ENCODE data around the gene OTP.
A peak's percentile ranks its signal among the peaks of the same experiment; 100 is the strongest.

The OTP gene

DNA sequence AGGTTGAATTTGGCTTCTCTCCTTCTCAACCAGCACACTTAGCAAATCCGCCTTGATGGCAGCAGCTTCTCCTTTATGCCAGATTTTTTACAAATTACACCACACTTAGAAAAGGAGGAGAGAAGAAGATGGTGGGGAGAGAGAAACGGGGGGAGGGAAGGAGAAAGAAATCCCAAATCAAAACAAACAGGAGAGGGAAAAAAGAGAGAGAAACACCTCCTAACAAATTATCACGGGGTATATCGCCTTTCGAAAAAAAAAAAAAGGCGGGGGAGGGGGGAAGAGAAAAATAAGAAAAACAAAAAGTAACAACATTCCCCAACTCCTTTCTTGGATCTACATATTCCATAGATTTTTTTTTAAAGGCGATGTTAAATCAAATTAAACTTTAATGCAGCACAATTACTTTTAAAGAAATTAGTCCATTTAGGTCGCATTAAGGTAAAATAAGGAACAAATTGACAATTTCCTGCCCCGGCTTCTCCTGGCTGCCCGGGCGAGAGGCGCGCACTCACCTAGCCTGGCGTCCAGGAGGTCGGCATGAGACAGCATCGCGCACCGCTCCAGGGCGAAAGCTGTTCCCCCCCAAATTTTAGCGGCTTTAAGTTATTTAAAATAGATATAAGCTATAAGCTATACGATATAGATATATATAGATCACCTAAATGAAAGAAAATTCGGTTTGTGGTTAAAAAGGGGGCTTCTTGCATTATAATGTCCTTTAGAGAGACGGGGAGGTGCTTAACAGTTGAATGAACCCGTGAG lies at the start of gene OTP:
Gene OTP, minus strand, starts transcription at position 716 of the 765 bp plus-strand sequence. Its CDS starts 164 bp downstream, at position 552.
- Mint-ChIP-seq H3K4me1 (peaks cover 16% of the 10 kb centered on the region), H3K9me3 (peaks cover 14% of the 10 kb centered on the region), H3K27ac (peak within 1 kb of the TSS; percentile 5), H3K36me3 (ENCODE audit: low read depth) (peaks cover 10% of the 10 kb centered on the region), H3K27me3 (peaks cover 85% of the 10 kb centered on the region), H3K4me3 (no peak within 1 kb of the TSS)
- ATAC-seq (no peak), DNase-seq (no peak)

DNA sequence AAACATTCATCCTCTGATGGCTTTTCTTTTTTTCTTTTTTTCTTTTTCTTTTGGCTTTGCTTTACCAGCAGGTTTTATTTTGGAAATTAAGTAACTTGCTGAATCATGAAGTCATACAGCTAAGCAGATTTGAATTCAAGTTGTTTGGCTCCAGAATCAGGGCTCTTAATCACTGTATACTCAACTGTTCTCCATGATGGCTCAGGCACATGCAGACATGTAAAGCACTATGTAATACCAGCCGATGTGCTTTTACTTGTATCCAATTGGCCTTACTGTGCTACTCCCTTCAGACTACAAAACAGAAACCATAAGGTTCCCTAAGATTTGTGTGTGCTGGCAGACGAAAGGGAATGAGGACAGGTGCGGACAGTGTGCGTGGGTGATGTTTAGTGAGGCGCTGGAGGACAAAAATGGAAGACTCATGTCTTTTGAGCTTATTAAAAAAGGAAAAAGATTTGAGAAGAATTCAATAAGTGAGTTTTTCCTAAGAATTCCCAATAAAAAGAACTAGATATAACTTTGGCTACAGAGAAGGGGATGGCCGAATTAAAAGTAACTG lies 44.7 kb upstream of the OTP start:
- Mint-ChIP-seq H3K27me3 (peaks cover 5% of the 10 kb centered on the region), H3K36me3 (ENCODE audit: low read depth) (peaks cover 6% of the 10 kb centered on the region), H3K27ac (no peak overlapping the region), H3K9me3 (peaks cover 6% of the 10 kb centered on the region), H3K4me3 (no peak overlapping the region), H3K4me1 (no peaks in the 10 kb centered on the region)
- ATAC-seq (no peak), DNase-seq (no peak)

DNA sequence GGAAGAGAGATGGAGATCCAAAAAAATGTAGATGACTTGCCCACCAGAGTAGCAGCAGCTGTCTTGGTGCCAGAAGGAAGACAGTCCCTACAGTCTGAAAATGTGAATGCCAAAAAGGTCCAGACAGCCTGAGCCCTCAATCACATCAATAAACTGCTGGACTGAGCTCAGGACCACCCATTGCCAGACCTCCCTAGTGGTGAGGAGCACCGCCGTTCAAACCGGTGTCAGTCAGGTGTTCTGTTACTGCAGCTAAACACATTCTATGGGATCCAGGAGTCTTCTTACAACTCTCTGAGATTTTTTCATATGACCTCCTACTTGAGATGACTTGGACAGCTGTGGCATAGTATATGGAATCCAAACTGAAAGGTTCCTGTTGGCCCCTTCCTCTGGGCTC lies 32.0 kb upstream of the OTP start:
- Mint-ChIP-seq H3K36me3 (ENCODE audit: low read depth) (no peaks in the 10 kb centered on the region), H3K27ac (no peak overlapping the region), H3K4me1 (no peaks in the 10 kb centered on the region), H3K9me3 (peaks cover 8% of the 10 kb centered on the region), H3K27me3 (peaks cover 21% of the 10 kb centered on the region), H3K4me3 (no peak overlapping the region)
- DNase-seq: no peak
- no peak for ATAC-seq

DNA sequence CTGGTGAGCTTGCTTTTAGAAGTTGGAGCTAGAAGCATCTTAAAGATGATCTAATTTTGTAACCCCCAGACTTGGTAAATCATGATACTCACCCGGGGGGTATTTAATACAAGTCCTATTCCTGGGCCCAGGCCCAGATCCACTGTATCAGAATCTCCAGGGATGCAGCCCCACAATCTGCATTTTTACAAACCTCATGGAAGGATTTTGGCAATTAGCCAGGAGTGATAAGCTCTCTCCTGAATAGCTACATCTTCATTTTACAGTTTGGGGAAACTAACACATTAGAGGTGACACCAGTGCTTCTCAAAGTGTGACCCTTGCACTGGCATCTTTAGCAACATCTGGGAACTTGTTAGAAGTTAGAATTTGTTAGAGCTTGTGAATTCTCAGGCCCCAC lies 31.2 kb upstream of the OTP start:
- DNase-seq (no peak), ATAC-seq (no peak)
- H3K4me1 Mint-ChIP-seq: no peaks in the 10 kb centered on the region
- no peak overlapping the region for H3K27ac Mint-ChIP-seq
- H3K27me3 Mint-ChIP-seq: peaks cover 18% of the 10 kb centered on the region
- no peaks in the 10 kb centered on the region for H3K36me3 Mint-ChIP-seq (ENCODE audit: low read depth)
- H3K9me3 Mint-ChIP-seq: peaks cover 4% of the 10 kb centered on the region
- no peak overlapping the region for H3K4me3 Mint-ChIP-seq

DNA sequence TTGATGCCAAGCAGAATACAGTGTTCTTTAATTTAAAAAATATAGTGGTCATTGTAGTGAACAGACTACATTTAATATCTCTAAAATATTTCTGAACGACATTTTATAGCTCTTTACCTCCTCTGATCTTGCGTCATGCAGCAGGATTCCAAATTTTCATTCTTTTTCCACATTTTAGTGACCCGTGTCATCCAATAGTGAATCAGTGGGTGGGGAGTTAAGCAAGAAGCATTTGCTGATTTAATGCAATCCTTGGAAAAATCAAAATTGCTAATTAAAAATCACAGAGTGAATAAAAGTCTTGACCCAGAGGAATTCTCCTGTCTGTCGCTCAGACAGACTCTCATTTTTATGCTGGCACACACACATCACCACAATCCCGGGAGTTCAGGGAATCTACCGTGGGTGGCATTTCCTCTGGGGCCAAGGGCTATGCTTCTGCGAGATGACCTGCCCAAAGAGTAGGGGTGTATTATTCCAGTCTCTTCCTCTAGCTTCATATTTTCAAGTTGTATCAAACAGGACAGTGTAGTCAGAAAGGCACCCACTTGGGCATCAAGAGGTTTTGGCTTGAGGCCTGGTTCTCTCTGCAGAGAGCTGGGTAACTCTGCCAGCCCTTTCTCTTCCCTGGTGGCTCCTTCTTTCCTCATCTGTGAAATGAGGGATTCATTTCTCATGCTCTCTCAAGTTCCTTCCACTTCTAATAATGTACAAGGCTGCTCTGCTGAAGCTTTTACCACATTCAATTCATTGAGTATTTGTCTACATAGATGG lies 24.8 kb upstream of the OTP start:
- peaks cover 11% of the 10 kb centered on the region for H3K4me1 Mint-ChIP-seq
- DNase-seq (no peak), ATAC-seq (no peak)
- no peak overlapping the region for H3K27ac Mint-ChIP-seq
- peaks cover 15% of the 10 kb centered on the region for H3K27me3 Mint-ChIP-seq
- no peak overlapping the region for H3K4me3 Mint-ChIP-seq
- H3K9me3 Mint-ChIP-seq: no peaks in the 10 kb centered on the region
- H3K36me3 Mint-ChIP-seq (ENCODE audit: low read depth): no peaks in the 10 kb centered on the region

DNA sequence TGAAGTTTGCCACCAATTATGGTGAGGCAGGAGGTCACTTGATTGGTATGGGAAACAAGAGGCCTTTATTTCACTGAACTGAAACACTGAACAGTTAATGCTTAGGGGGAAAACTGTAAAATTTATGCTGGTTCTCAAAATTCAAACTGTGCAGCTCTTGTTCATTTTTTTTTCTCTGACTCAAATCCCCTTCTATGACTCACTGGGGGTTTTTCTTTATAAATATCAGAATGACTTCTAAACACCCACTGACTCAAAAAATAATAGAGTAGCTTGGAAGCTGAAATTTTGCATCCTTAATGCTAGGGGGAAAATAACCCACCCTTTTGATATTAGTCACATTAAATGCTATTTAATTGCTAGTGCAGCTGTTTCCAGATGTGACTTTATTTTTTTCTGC lies 24.1 kb upstream of the OTP start:
- no peaks in the 10 kb centered on the region for H3K36me3 Mint-ChIP-seq (ENCODE audit: low read depth)
- H3K4me3 Mint-ChIP-seq: no peak overlapping the region
- H3K27ac Mint-ChIP-seq: no peak overlapping the region
- DNase-seq (no peak), ATAC-seq (peak; percentile 54)
- peaks cover 11% of the 10 kb centered on the region for H3K4me1 Mint-ChIP-seq
- peaks cover 19% of the 10 kb centered on the region for H3K27me3 Mint-ChIP-seq
- no peaks in the 10 kb centered on the region for H3K9me3 Mint-ChIP-seq

DNA sequence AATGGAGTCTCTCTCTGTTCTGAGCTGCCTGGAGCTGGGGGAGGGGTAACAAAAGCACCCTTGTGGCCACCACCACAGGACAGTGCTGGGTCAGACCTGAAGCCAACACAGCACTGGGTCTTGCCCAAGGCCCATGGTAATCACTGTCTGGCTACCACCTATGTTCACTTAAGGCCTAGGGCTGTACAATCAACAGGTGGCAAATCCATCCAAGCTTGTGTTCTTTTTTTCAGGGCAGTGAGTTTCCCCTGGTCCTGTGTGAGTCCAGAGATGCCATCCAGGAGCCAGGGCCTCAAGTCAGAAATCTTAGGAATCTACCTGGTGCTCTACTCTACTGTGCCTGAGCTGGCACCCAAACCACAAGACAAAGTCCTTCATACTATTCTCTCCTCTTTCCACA lies 20.1 kb upstream of the OTP start:
- Mint-ChIP-seq H3K36me3 (ENCODE audit: low read depth) (no peaks in the 10 kb centered on the region), H3K4me3 (no peak overlapping the region), H3K4me1 (peaks cover 11% of the 10 kb centered on the region), H3K9me3 (no peaks in the 10 kb centered on the region), H3K27me3 (peaks cover 40% of the 10 kb centered on the region), H3K27ac (no peak overlapping the region)
- ATAC-seq: no peak
- no peak for DNase-seq

DNA sequence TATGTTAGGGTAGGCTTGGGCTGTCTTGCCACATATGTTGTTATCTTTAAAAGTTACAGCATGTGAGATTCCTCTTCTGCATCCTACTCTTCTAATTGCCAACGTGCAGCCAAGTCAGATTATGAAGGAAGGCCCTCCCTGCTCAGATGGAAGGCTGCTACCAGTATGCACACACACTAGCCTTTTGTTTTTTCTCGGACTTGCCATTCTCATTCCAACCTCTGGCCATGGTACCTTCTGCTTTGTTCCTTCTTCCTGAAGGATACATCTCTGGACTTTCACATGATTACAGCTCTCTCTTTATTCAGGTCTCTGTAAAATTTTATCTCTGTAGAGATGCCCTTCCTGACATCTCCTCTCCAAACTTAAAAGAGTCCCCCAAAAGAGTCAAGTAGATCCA lies 12.8 kb upstream of the OTP start:
- Mint-ChIP-seq H3K27me3 (peaks cover 58% of the 10 kb centered on the region), H3K4me3 (no peak overlapping the region)

DNA sequence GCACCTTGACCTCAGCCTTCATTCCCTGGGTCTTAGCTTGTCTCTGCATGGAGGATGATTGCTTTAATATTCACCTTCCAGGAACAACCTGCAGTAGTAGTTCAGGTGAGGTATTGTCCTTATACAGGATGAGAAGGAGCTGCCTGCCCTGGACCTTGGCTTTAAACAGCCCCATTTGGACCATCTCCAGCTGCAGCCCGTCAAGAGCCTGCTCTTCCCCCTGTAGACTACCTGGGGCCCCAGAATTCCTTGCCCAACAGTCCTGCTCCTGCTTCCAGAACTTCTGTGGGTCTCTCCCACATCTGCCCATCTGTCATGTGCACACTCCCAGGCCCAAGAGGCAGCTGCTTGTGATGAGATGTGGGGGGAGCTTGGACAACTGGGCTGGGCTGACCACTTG lies 12.2 kb upstream of the OTP start:
- no peak overlapping the region for H3K4me3 Mint-ChIP-seq
- peaks cover 2% of the 10 kb centered on the region for H3K4me1 Mint-ChIP-seq
- H3K27me3 Mint-ChIP-seq: peaks cover 59% of the 10 kb centered on the region
- no peak for ATAC-seq
- H3K27ac Mint-ChIP-seq: no peak overlapping the region
- no peaks in the 10 kb centered on the region for H3K36me3 Mint-ChIP-seq (ENCODE audit: low read depth)
- H3K9me3 Mint-ChIP-seq: no peaks in the 10 kb centered on the region
- no peak for DNase-seq

More for the DNA sequence above, 12.8 kb upstream of the OTP start:
- no peak overlapping the region for H3K27ac Mint-ChIP-seq
- no peaks in the 10 kb centered on the region for H3K4me1 Mint-ChIP-seq
- DNase-seq (no peak), ATAC-seq (no peak)
- no peaks in the 10 kb centered on the region for H3K9me3 Mint-ChIP-seq
- H3K36me3 Mint-ChIP-seq (ENCODE audit: low read depth): no peaks in the 10 kb centered on the region

DNA sequence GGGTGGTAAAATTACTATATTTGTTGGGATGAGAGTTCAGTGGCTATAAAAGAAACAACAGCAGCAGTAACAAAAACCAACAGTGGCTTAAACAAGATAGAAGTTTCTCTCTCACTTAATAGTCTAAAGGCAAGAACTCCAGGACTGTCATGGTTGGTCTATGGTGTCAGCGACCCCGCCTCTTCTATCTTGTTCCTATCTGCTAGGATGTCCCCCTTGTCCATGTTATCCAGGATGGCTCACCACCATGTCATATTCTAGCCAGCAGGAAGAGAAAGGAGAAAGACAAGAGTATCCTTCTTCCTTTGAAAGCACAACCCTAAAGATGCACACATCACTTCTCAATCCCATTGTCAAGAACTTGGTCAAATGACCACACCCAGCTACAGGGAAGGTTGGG lies 11.3 kb upstream of the OTP start:
- H3K27me3 Mint-ChIP-seq: peaks cover 59% of the 10 kb centered on the region
- DNase-seq (no peak), ATAC-seq (no peak)
- no peaks in the 10 kb centered on the region for H3K36me3 Mint-ChIP-seq (ENCODE audit: low read depth)
- H3K9me3 Mint-ChIP-seq: no peaks in the 10 kb centered on the region
- peaks cover 7% of the 10 kb centered on the region for H3K4me1 Mint-ChIP-seq
- H3K27ac Mint-ChIP-seq: no peak overlapping the region
- H3K4me3 Mint-ChIP-seq: no peak overlapping the region

DNA sequence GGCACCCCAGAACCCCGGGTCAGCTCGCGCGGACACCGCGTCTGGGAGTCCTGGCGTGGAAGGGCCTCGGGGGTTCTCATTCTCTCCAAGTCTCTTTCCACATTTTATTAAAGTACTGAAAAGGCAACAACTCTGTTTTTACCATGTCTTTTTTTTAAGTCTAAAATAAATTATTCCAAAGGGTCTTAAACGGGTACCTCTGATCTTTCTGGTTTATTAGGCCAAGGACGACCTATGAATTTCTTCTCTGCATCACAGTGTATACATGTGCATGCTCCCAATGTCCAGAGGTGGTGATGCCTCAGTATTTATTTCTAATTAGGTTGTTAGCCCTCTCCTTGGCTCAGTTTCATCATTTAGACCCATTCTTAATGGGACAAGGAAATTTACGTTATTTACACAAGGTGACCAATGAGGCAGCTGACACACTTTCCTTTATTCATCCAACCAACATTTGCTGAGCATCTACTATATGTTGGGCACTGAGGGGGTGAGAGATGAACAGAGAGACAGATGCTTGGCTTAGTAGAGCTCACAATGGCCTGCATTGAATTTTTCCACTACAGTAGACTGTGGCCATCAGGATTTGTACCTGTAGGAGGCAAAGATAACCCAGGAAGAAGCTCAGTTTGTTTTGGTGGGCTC lies 7.6 kb upstream of the OTP start:
- Mint-ChIP-seq H3K36me3 (ENCODE audit: low read depth) (peaks cover under 1% of the 10 kb centered on the region), H3K9me3 (peaks cover 1% of the 10 kb centered on the region), H3K27me3 (peaks cover 85% of the 10 kb centered on the region), H3K4me1 (peaks cover 18% of the 10 kb centered on the region), H3K4me3 (peak overlapping the region; percentile 7), H3K27ac (no peak overlapping the region)
- no peak for DNase-seq
- ATAC-seq: no peak

DNA sequence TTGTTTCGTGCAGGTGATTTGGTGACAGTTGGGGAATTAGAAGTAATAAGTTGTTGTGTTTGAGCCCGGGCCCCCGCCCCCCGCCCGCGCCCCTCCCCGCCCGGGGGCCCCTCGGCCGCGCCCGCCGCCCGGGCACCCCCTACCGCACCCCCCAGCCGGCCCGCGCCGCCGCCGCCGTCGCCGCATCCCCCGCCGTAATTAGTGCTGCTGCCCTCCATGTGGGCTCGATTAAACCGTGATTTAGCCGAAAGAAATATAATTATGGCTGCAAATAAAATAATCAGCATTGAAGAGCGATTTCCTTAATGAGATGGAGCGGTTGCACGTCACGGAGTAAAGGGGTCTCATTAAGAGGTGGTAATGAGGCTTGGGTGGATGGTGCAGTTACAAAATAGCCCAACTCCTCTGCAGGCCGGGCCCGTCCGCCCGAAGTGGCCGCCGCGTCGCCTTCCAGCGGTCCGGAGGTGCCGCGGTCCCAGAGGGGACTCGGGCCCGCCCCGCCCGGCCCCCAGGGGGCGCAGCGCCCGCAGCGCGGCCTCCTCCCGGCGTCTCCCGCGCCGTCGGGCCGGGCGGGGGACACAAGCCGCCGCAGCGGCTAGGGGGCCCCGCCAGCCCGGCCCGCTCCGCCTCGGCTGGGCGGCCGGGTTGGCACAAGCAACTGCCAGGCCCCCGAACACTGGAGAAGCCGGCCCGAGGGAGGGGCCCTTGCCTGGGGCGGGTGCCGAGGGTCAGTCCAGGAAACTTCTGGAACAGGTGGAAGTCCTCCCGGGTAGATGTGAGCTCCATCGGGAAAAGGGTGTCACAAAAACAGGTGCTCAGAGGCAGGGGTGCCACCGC lies 6.9 kb upstream of the OTP start:
- DNase-seq (peak; percentile 63), ATAC-seq (peak; percentile 84)
- H3K27me3 Mint-ChIP-seq: peaks cover 91% of the 10 kb centered on the region
- peaks cover 3% of the 10 kb centered on the region for H3K36me3 Mint-ChIP-seq (ENCODE audit: low read depth)
- H3K4me3 Mint-ChIP-seq: peak overlapping the region; percentile 54
- H3K27ac Mint-ChIP-seq: no peak overlapping the region
- H3K4me1 Mint-ChIP-seq: peaks cover 20% of the 10 kb centered on the region
- peaks cover 4% of the 10 kb centered on the region for H3K9me3 Mint-ChIP-seq

DNA sequence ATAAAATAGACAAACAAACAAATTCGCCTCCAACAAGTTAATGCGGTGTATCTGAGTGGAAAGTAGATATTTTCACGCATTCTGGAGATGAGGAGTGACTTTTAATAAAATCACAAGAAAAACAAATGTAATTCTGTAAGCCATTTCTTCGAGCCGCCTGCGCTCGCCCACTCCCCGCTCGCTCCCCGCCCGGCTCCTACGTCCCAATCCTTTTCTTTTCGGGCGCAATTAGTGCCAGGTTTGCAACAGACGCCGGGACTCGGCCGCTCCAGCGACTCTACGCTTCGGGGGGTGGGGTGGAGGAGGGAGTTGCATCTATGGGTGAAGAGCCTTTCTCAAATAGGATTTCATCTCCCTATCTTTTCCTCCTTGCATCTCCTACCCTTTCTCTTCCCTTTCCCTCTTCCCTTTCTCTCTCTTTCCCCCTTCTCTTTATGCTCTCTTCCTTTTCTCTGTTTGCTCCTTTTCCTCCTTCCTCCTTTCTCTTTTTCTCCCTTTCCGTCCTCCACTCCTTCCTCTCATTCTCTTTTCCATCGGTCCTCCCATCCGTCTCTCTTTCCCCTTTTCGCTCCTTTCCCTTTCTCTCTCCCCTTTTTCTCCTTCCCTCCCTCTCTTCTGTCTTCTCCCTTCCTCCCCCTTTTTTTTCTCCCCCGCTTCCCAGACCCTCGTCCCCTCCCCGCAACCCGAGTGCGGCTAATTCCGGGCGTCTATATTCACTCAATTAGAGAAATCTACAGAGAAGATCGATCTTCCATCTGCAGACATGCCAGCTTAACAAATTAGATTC lies 6.1 kb upstream of the OTP start:
- ATAC-seq (no peak), DNase-seq (no peak)
- H3K4me3 Mint-ChIP-seq: peak overlapping the region; percentile 54
- H3K27me3 Mint-ChIP-seq: peaks cover 93% of the 10 kb centered on the region
- H3K4me1 Mint-ChIP-seq: peaks cover 22% of the 10 kb centered on the region
- H3K27ac Mint-ChIP-seq: no peak overlapping the region
- peaks cover 8% of the 10 kb centered on the region for H3K9me3 Mint-ChIP-seq
- H3K36me3 Mint-ChIP-seq (ENCODE audit: low read depth): peaks cover 3% of the 10 kb centered on the region
